Heart left ventricle (tissue), 13 donors: Measurements from ENCODE around the gene NPNT.

Experiments
- POLR2A ChIP-seq, 2 donors: fragments of 450-650 bp; IDR thresholded peaks; one replicate each; pipeline ENCODE4 v1.6.1; 2017; ENCODE audit warnings: antibody characterized with exemption in 2 of 2, mild to moderate bottlenecking in 2 of 2, moderate library complexity in 2 of 2
- TF ChIP-seq, protein P1 (sequence below), 12 donors: fragments of 200-600 bp; sonication (generic) in 4 of 12; IDR thresholded peaks; one replicate each; pipeline versions ENCODE4 v1.5.0 to v1.8.0; 2018 to 2022; ENCODE audit warnings: antibody characterized with exemption in 12 of 12, mild to moderate bottlenecking in 5 of 12
- donor health status: ischemic (EF 13 %, LVEDD 7.1; RV severe dilation, severe dysfunction).
- donor health status: DM: no; HTN: yes; CAD: no.
- donor health status: DM: no; HTN: no; CAD: no.
- donor health status: ischemic (EF 25% LVEDD 6.9; RV normal size, moderate dysfunction).
- donor health status: ischemic (EF 25% LVEDD 5.7; RV mildly dilated, moderate dysfunction).
- donor health status: ischemic (EF 35%, LVEDD 5.7; RV mildly dilated, moderate dysfunction).
- donor health status: nonischemic (EF 11% LVEDD 7.7; RV severe dilation, severe dysfunction).
- donor health status: DM: yes; HTN: yes; CAD: no.
- donor health status: PGD.
- donor health status: ischemic (EF 29% LVEDD 5.4; RV normal size, mild dysfunction).
- donor health status: nonischemic (EF 23%, LVEDD 6.1; RV moderate dilation, normal function).

- no peak for TF ChIP-seq POLR2A (IDR thresholded peaks at IDR 0.05)
- TF ChIP-seq, protein P1, sequence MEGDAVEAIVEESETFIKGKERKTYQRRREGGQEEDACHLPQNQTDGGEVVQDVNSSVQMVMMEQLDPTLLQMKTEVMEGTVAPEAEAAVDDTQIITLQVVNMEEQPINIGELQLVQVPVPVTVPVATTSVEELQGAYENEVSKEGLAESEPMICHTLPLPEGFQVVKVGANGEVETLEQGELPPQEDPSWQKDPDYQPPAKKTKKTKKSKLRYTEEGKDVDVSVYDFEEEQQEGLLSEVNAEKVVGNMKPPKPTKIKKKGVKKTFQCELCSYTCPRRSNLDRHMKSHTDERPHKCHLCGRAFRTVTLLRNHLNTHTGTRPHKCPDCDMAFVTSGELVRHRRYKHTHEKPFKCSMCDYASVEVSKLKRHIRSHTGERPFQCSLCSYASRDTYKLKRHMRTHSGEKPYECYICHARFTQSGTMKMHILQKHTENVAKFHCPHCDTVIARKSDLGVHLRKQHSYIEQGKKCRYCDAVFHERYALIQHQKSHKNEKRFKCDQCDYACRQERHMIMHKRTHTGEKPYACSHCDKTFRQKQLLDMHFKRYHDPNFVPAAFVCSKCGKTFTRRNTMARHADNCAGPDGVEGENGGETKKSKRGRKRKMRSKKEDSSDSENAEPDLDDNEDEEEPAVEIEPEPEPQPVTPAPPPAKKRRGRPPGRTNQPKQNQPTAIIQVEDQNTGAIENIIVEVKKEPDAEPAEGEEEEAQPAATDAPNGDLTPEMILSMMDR (IDR thresholded peaks at IDR 0.05) = no peak
Measured at GRCh38 chr4:105909787-105910281, 14.6 kb downstream of the NPNT start.
